HAP-1 (cell line): Measurements from ENCODE around the gene ELMO3.

Experiments
- DNase-seq, 2 experiments: peaks; one replicate each; pipeline ENCODE4 v3.0.0-alpha.2; 2016 to 2020; ENCODE audit warnings: low spot score in 2 of 2
- H3K27me3 ChIP-seq: fragments of 250-450 bp; sonication (Bioruptor Pico); 2 replicates; pipeline ENCODE4 v1.5.1; 2020; ENCODE audit warnings: low read depth, mild to moderate bottlenecking, moderate library complexity
- H3K36me3 ChIP-seq: fragments of 250-450 bp; sonication (Bioruptor Pico); replicated peaks from 2 replicates; pipeline ENCODE4 v1.5.1; 2020; ENCODE audit warnings: mild to moderate bottlenecking
- H3K4me1 ChIP-seq: fragments of 250-450 bp; sonication (Bioruptor Pico); 2 replicates; pipeline ENCODE4 v1.5.1; 2020; ENCODE audit warnings: mild to moderate bottlenecking
- H3K4me3 ChIP-seq: fragments of 250-450 bp; sonication (Bioruptor Pico); 2 replicates; pipeline ENCODE4 v1.5.1; 2020; ENCODE audit warnings: mild to moderate bottlenecking, moderate library complexity
- H3K9me3 ChIP-seq: fragments of 250-450 bp; sonication (Bioruptor Pico); 2 replicates; pipeline ENCODE4 v1.5.1; 2020; ENCODE audit warnings: mild to moderate bottlenecking, moderate library complexity
- in situ Hi-C: fragments of 300-500 bp; cut with MboI; formaldehyde crosslinking; loops from 3 replicates; pipeline ENCODE4 v1.14.3; 2020; ENCODE audit warnings: low sequenced_read_pairs, inconsistent platforms, mixed read lengths

Gene ELMO3

GRCh38 chr16:67216612-67217490 is 17.9 kb downstream of the ELMO3 start:
- no peak for DNase-seq

DNA sequence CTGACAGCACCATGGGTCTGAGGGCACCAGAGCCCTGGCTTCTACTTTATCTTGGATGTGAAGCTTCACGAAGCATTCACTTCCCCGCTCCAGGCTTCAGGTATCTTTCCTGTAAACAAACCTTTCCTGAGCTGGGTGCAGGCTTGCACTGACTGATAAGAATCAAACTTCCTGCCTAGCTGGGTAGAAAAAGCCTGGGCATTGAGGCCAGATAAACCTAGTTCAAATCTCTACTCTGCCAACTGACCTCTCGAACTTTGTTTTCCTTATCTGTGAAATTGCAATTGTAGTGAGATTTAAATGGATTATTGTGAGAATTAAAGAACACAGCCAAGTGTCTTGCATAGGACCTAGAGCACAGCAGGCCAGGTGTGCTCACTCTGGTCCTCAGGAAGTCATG is 25.1 kb downstream of the ELMO3 start:
- peaks cover 5% of the 10 kb centered on the region for H3K4me1 ChIP-seq
- H3K27me3 ChIP-seq, result no peaks in the 10 kb centered on the region
- H3K36me3 ChIP-seq, result peaks cover 10% of the 10 kb centered on the region
- in situ Hi-C loops, result no loop called here
- DNase-seq, result no peak
- H3K9me3 ChIP-seq, result peaks cover 2% of the 10 kb centered on the region; the same call in 1 of the 2 replicates
- no peak overlapping the region for H3K4me3 ChIP-seq

More at GRCh38 chr16:67216612-67217490, 17.9 kb downstream of the ELMO3 start:
- no peaks in the 10 kb centered on the region for H3K36me3 ChIP-seq
- no peaks in the 10 kb centered on the region for H3K4me1 ChIP-seq
- no peak overlapping the region for H3K4me3 ChIP-seq
- H3K9me3 ChIP-seq, result no peaks in the 10 kb centered on the region; the same call in 1 of the 2 replicates
- no peaks in the 10 kb centered on the region for H3K27me3 ChIP-seq
- in situ Hi-C loops, result no loop called here

- peaks cover 2% of the 10 kb centered on the region; the same call in 1 of the 2 replicates for H3K9me3 ChIP-seq
- H3K4me3 ChIP-seq, result peak overlapping the region; percentile 94
- no peak for DNase-seq
- in situ Hi-C loops, result no loop called here
- no peaks in the 10 kb centered on the region for H3K27me3 ChIP-seq
- peaks cover 31% of the 10 kb centered on the region for H3K36me3 ChIP-seq
- H3K4me1 ChIP-seq, result peaks cover 5% of the 10 kb centered on the region
Measured at GRCh38 chr16:67226295-67226803, 27.4 kb downstream of the ELMO3 start.

DNA sequence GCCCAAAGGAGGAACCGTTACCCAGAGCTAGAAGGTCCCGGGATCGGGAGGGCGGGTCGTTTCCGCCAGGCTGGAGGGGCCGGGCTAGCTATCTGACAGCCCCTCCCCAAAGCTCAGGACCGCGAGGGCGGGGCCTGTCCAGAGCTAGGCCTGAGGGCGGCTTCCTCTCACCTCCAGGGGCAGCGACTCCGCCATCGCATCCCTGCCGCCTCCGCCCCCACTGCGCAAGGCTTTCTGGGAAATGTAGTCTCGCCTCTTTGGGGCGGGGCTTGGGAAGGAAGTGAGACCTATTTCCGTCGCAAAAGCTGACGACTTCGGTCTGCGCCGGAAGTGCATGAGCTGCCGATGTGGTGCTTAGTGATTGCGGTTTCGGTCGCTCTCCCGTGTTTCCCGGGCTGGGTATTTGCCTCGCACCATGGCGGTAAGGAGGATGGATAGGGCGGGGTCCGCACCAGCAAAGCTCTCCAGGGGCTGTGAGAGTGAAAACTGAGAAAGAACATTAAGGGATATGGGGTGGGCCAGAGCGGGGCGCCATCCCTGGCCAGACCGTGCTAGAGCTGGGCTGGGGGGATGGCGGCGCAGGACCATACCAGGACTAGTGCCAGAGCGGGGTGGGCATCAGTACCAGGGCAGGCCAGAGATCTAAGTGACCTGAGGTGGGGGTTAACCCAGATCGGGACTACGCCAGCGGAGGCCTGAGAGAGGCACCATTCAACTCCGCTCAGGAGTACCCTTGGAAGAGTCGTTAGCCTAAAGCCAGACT is 28.1 kb downstream of the ELMO3 start, which contains the start of gene TMEM208:
Gene TMEM208, plus strand, starts transcription at position 327 of the 763 bp plus-strand sequence. Its CDS starts 89 bp downstream, at position 416.
- peak; percentile 93 to 99 for DNase-seq
- Histone ChIP-seq H3K27me3 (no peaks in the 10 kb centered on the region), H3K4me3 (peak within 1 kb of the TSS; percentile 94), H3K36me3 (peaks cover 37% of the 10 kb centered on the region), H3K9me3 (peaks cover 2% of the 10 kb centered on the region; the same call in 1 of the 2 replicates), H3K4me1 (peaks cover 5% of the 10 kb centered on the region)
- in situ Hi-C loops, result no loop called here

DNA sequence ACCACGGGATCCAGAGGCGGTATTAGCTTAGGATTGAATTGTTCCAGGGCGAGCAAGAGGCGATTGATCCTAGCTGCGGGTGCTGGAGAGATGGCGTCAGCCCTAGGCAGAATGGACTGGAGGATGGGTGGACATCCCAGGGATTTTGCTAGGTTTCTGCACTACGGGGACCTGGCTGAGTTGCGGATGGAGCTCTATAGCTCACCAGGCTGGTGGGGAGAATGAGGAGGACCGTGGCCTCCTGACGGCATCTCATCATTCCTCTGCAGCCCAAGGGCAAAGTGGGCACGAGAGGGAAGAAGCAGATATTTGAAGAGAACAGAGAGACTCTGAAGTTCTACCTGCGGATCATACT is 28.6 kb downstream of the ELMO3 start:
- no peak for DNase-seq
- no peaks in the 10 kb centered on the region for H3K27me3 ChIP-seq
- in situ Hi-C loops, result no loop called here

GRCh38 chr16:67228034-67228785 is 29.3 kb downstream of the ELMO3 start:
- Histone ChIP-seq H3K9me3 (peaks cover 2% of the 10 kb centered on the region; the same call in 1 of the 2 replicates), H3K4me3 (peak overlapping the region; percentile 94), H3K36me3 (peaks cover 38% of the 10 kb centered on the region), H3K27me3 (no peaks in the 10 kb centered on the region), H3K4me1 (peaks cover 5% of the 10 kb centered on the region)
- no peak for DNase-seq
- in situ Hi-C loops, result no loop called here

More for the DNA sequence above, 28.6 kb downstream of the ELMO3 start:
- Histone ChIP-seq H3K4me3 (peak overlapping the region; percentile 94), H3K9me3 (peaks cover 2% of the 10 kb centered on the region; the same call in 1 of the 2 replicates), H3K4me1 (peaks cover 5% of the 10 kb centered on the region), H3K36me3 (peaks cover 37% of the 10 kb centered on the region)

GRCh38 chr16:67228905-67229304 is 30.0 kb downstream of the ELMO3 start:
- H3K4me3 ChIP-seq, result no peak overlapping the region
- peaks cover 2% of the 10 kb centered on the region; the same call in 1 of the 2 replicates for H3K9me3 ChIP-seq
- no peaks in the 10 kb centered on the region for H3K27me3 ChIP-seq
- H3K36me3 ChIP-seq, result peaks cover 42% of the 10 kb centered on the region
- H3K4me1 ChIP-seq, result peaks cover 5% of the 10 kb centered on the region
- no peak for DNase-seq
- in situ Hi-C loops, result no loop called here

GRCh38 chr16:67229906-67230808 is 31.2 kb downstream of the ELMO3 start:
- Histone ChIP-seq H3K4me1 (peaks cover 5% of the 10 kb centered on the region), H3K36me3 (peaks cover 42% of the 10 kb centered on the region), H3K4me3 (no peak overlapping the region), H3K9me3 (peaks cover 2% of the 10 kb centered on the region; the same call in 1 of the 2 replicates), H3K27me3 (no peaks in the 10 kb centered on the region)
- in situ Hi-C loops, result no loop called here
- DNase-seq, result no peak

GRCh38 chr16:67230809-67231660 is 32.1 kb downstream of the ELMO3 start:
- Histone ChIP-seq H3K27me3 (no peaks in the 10 kb centered on the region), H3K4me1 (peaks cover 5% of the 10 kb centered on the region), H3K9me3 (peaks cover 2% of the 10 kb centered on the region; the same call in 1 of the 2 replicates), H3K4me3 (no peak overlapping the region), H3K36me3 (peaks cover 46% of the 10 kb centered on the region)
- DNase-seq, result no peak
- in situ Hi-C loops, result no loop called here

DNA sequence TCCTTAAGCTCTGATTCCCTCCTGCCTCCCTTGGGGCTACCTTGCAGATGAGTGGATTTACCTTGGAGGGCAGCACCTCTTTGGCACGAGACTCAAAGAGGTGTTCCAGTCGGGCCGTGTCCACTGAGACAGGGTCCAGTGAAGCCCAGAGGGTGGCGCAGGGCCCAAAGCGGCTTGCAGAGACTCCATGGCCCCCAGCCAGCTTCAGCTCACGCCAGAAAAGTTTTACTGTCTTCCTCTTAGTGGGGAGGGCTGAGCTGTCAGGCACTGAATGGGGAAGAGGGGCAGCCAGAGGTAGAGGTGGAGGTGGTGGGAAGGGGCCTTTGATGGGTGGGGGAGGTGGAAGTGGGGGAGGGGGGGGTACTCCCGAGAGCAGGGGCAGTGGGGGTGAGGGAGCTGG is 34.7 kb downstream of the ELMO3 start:
- H3K27me3 ChIP-seq, result no peaks in the 10 kb centered on the region
- H3K4me1 ChIP-seq, result no peaks in the 10 kb centered on the region
- DNase-seq, result no peak
- no peak overlapping the region for H3K4me3 ChIP-seq
- no peaks in the 10 kb centered on the region for H3K9me3 ChIP-seq
- in situ Hi-C loops, result no loop called here
- peaks cover 57% of the 10 kb centered on the region for H3K36me3 ChIP-seq

GRCh38 chr16:67234180-67234597 is 35.3 kb downstream of the ELMO3 start:
- no peaks in the 10 kb centered on the region for H3K9me3 ChIP-seq
- H3K27me3 ChIP-seq, result no peaks in the 10 kb centered on the region
- in situ Hi-C loops, result no loop called here
- DNase-seq, result no peak
- H3K4me3 ChIP-seq, result no peak overlapping the region
- peaks cover 51% of the 10 kb centered on the region for H3K36me3 ChIP-seq
- no peaks in the 10 kb centered on the region for H3K4me1 ChIP-seq
